Measurements from ENCODE around the gene SLC38A11.

SLC38A11 gene

GRCh38 chr2:164898475-164898874 is 56.9 kb downstream of the SLC38A11 start:
- no peak overlapping the region for H3K4me3 ChIP-seq (replicated peaks; ENCODE audit: low read depth, low read length)
- TF ChIP-seq CTCF (IDR thresholded peaks at IDR 0.05; ENCODE audit: low read depth, low read length, missing control alignments) = no peak
- DNase-seq (ENCODE audit: extremely low read depth, low read depth) = no peak

- no peak overlapping the region for H3K4me3 ChIP-seq (replicated peaks; ENCODE audit: low read depth, low read length)
- no peak for DNase-seq (ENCODE audit: extremely low read depth, low read depth)
- no peak for TF ChIP-seq CTCF (IDR thresholded peaks at IDR 0.05; ENCODE audit: low read depth, low read length, missing control alignments)
Observed at GRCh38 chr2:164897469-164898260, 57.7 kb downstream of the SLC38A11 start.

- no peak for DNase-seq (ENCODE audit: extremely low read depth, low read depth)
- no peak for TF ChIP-seq CTCF (IDR thresholded peaks at IDR 0.05; ENCODE audit: low read depth, low read length, missing control alignments)
Observed at GRCh38 chr2:164896634-164897355, 58.5 kb downstream of the SLC38A11 start.

GRCh38 chr2:164896226-164896625 is 59.1 kb downstream of the SLC38A11 start:
- no peak for DNase-seq (ENCODE audit: extremely low read depth, low read depth)
- no peak overlapping the region for H3K4me3 ChIP-seq (replicated peaks; ENCODE audit: low read depth, low read length)
- no peak for TF ChIP-seq CTCF (IDR thresholded peaks at IDR 0.05; ENCODE audit: low read depth, low read length, missing control alignments)

More at GRCh38 chr2:164896634-164897355, 58.5 kb downstream of the SLC38A11 start:
- no peak overlapping the region for H3K4me3 ChIP-seq (replicated peaks; ENCODE audit: low read depth, low read length)

GRCh38 chr2:164891460-164891859 is 63.9 kb downstream of the SLC38A11 start:
- H3K4me3 ChIP-seq (replicated peaks; ENCODE audit: low read depth, low read length) = no peak overlapping the region
- no peak for DNase-seq (ENCODE audit: extremely low read depth, low read depth)
- TF ChIP-seq CTCF (IDR thresholded peaks at IDR 0.05; ENCODE audit: low read depth, low read length, missing control alignments) = no peak

GRCh38 chr2:164890544-164890943 is 64.8 kb downstream of the SLC38A11 start:
- no peak overlapping the region for H3K4me3 ChIP-seq (replicated peaks; ENCODE audit: low read depth, low read length)
- no peak for DNase-seq (ENCODE audit: extremely low read depth, low read depth)

More at GRCh38 chr2:164890544-164890943, 64.8 kb downstream of the SLC38A11 start:
- no peak for TF ChIP-seq CTCF (IDR thresholded peaks at IDR 0.05; ENCODE audit: low read depth, low read length, missing control alignments)
